Activated T-cell treated with anti-CD3 and anti-CD28 coated beads for 1 hour (primary cell): ENCODE measurements around the gene SDF4.

Source experiments
- DNase-seq: peaks from one replicate; pipeline ENCODE4 v3.0.0-alpha.2; 2020; ENCODE audit warnings: low read depth

The SDF4 gene

GRCh38 chr1:1212780-1213344 is 18.9 kb downstream of the SDF4 start:
- DNase-seq = no peak

GRCh38 chr1:1211541-1212441 is 20.0 kb downstream of the SDF4 start:
- DNase-seq = no peak

DNA sequence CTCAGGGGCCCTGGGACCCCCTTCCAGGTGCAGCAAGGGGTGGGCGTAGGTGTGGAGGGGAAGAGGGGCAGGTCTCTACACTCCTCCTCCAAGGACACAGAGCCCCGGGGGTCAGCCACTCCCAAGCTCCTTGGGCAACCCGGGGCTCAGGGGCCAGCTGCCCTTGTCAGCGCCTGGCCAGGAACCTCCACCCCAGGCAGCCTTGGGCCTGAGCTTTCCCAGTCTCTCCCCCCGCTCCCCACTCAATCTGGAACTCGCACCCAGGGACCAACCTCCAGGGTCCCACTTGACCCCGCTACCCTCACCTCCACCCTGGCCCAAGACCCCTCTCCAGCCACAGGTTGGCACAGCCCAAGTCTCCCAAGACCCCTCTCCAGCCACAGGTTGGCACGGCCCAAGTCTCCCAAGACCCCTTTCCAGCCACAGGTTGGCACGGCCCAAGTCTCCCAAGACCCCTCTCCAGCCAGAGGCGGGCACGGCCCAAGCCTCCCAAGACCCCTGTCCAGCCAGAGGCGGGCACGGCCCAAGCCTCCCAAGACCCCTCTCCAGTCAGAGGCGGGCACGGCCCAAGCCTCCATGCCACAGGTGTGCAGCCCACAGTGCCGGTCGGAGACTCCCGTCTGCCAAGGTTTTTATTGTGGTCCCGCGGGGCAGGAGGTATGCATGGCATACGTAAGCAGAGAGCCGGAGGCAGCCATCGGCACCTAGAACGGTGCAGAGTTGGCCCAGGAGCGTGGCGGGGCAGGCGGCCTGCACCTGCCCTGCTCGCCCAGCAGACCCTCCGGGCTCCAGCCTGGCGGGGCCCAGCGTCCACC is 20.9 kb downstream of the SDF4 start:
- no peak for DNase-seq

DNA sequence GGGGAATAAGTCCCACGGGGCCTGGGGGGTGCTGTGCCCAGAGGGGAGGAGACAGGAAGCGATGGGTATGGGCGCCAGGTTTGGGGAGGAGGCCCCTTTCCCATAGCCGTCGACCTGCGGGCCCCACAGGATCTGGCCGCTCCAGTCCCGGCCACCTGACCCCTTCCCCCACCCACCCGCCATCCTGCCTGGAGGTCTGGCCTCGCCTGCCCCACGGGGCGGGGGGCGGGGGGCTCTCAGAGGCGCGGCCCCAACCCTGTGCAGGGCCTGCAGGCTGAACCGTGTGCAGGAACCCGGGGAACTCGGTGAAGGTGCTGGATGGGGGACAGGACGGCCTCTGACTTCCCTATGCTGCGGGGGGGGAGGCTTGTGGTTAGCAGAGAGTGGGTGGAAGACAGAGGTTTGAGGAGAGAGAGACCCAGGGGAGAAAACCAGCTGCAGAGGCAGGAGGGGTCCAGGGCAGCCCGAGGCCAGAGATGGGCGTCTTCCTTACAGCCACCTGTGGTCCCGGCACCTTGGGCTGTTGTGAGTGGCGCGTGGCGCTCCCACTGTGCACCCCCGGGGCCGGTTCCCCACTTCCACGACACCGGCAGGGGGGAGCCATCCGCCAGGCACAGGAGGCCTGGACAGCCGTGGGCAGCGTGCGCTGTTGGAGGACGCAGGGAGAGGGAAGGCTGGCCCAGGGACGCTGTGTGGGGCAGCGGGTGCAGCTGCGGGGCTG is 22.9 kb downstream of the SDF4 start:
- DNase-seq = no peak

- no peak for DNase-seq
Observed at GRCh38 chr1:1207571-1207892, 24.3 kb downstream of the SDF4 start.

DNA sequence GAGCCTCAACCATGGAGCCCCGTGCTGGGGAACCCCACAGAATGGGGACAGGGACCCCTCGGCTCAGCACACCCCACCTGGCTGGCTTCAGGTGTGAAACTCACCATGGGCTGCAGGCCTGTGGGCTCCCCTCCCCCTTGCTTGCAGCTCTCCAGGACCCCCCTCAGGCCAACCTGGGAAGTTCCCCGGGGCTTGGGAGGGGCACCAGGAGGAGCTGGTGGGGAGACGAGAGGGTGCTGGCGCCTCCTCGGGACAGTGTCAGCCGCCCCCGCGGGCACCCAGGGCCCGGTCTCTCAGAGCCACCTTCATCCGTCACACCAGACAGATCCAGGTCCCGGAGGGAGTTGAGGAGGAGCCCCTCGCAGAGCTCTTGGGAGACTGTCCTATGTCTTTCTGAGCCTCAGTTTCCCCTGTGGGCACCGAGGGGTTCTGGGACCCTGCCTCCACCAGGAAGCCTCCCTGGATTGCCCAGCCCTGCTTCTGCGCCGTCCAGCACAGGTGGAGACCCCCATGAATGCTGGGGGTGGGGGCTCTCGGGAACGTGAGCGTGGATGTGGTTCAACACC is 24.8 kb downstream of the SDF4 start:
- DNase-seq = no peak

DNA sequence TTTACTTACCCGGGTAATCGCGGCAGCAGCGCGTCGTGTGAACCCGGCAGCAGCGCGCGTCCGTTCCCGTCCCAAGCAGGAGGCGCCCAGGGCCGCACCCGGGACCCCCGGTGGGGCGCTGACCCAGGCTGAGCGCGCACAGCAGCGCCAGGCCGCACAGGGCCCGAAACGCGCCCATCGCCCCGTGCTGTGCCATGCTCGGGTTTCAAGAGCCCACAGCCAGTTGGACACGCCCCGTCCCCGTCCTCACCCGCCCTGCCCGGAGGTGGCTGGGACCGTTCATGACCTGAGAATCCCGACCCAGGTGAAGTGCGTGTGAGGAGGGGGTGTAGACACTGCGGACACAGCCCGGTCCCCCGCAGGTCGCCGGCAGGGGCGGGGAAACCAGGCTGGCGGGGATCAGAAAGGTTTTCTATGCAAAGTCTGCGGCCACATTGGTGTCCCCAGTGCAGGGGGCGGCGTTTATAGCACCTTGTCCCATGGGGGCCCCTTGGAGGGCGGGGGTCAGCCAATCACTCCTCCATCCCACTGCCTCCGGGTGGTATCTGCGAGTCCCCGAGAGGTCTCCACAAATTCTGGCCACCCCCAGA is 25.3 kb downstream of the SDF4 start, which contains the start of gene TNFRSF18:
Gene TNFRSF18 (minus strand): TSS at position 217 of the 590 bp plus-strand sequence. CDS start 21 bp downstream, at position 196.
- no peak for DNase-seq

GRCh38 chr1:1205769-1206375 is 25.9 kb downstream of the SDF4 start:
- DNase-seq = no peak

GRCh38 chr1:1204998-1205768 is 26.6 kb downstream of the SDF4 start:
- no peak for DNase-seq

DNA sequence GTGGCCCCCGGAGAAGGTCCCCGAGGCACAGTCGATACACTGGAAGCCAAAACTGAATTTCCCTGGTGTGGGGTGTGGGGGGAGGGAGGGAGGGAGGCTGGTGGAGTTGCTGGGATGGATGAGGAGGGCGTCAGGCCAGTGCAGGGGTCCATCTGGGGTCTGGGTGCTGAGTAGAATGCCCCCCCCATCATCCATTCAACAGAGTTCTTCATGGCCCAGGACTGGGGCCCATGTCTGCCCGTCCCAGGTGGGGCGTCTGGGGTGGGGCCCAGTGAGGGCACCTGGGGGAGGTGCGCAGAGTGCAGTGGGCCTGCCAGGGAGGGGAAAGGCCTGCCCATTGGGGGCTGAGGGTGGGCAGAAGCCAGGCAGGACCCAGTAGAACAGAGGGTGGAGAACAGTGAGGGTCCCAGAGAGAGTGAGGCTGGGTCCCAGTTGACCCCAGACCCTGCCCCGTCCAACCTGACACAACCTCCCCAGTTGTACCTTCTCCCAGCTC is 27.3 kb downstream of the SDF4 start:
- no peak for DNase-seq

DNA sequence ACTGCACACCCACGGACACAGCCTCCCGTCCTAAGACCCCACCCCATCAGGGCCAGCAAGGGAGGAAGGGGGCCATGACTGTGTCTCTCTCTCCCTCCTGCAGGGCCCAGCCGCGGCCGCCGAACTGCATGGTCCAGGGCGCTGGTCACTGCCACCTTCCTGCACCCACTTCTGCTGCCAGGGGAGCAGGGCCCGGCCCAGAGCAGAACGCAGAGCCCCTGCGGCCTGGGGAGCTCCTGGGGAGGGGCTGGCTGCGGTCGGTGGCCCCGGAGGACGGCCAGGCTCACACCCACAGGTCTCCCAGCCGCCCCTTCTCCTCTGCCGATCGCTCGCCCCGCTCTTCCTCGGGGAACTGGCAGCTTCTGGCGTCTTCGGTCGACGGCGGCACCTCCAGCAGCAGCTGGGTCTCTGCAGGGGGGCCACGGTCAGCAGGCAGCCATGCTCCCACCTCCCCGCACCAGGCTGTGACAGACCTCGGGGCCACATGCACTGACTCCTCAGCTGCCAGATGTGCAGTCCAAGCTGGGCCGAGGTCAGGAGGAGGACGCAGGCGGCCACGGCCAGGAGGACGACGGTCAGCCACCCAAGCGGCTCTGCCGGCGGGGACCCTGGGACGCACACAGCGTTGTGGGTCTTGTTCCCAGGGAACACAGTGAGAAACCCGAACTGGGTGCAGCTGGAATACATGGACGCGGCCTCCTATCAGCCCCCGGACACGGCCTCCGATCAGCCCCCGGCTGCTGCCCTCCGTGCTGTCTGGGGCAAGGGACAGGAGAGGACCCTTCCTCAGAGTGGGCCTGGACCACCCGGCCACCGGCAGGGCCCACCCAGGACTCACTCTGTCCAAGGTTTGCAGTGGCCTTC is 28.0 kb downstream of the SDF4 start:
- DNase-seq = no peak

GRCh38 chr1:1202831-1203560 is 28.8 kb downstream of the SDF4 start:
- DNase-seq = no peak

GRCh38 chr1:1200876-1201810 is 30.7 kb downstream of the SDF4 start:
- peak; percentile 79 for DNase-seq

GRCh38 chr1:1199961-1200875 is 31.6 kb downstream of the SDF4 start:
- DNase-seq = no peak

- DNase-seq = no peak
Observed at GRCh38 chr1:1199141-1199960, 32.5 kb downstream of the SDF4 start.
